HG03571 (cell line): ENCODE data around the gene FNDC8.
"Not testable (repeated sequence)": the region's sequence is repeated elsewhere in the genome, so short reads cannot be mapped to it uniquely, and the experiment has no call there.

ENCODE experiments used
- ATAC-seq: cut with Tn5 transposase; IDR thresholded peaks from one replicate; pipeline ENCODE4 v1.9.1; 2021; ENCODE audit not compliant: unreplicated experiment

FNDC8 gene

GRCh38 chr17:35169835-35170363, 48.5 kb downstream of the FNDC8 start:
- ATAC-seq = no peak

DNA sequence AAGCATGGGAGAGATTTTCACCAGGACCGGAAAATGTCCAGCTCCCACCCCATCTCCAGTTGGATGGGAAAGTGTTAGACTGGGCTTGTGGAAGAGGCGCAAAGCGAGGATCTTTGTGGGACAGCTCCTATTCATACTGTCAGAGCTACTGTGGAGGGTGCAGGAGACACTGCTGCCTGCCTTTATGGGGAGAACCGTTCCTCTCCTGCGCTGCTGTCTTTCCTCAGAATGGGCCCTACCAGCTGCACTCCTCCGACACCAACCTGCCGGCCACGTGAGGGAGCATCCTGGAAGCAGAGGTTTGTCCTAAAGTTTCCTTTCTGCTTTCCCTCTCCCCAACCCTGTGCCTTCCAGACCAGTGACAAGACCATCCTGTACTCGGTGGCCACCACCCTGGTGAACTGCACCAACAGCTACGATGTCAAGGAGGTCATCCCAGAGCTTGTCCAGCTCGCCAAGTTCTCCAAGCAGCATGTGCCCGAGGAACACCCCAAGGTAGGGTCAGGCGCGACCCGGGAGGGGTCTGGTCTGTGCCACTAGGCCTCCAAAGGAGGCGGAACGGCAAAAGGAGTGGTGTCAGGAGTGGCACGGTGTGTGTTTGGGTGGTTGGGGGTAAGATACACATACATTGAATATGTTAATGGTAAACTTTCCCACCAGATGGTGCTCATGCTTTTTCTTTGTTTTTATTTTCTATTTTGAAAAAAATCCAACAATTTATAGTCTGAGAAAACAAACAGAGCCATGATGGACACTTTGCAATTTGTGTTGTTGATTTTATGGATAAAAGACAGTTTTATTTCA, 49.8 kb downstream of the FNDC8 start:
- no peak for ATAC-seq

DNA sequence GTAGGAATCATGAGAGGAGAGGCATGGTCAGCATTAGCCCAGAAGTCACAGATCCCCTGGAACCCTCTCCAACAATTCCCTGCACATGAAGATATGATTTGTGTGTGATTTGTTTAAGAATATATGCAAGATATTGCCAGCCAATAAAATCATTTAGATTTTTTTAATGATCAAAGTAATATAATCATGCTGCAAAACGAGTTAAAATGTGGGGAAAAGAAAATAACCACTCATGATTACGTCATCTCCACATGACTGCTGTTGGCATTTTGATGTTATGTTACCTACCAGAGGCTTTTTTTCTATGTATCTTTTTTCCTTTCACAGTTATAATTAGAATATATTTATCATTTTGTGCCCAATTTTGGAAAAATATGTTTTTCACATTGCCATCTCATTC, 50.4 kb downstream of the FNDC8 start:
- ATAC-seq = no peak

- not testable (repeated sequence) for ATAC-seq
Measured at GRCh38 chr17:35172321-35172720, 50.9 kb downstream of the FNDC8 start.

GRCh38 chr17:35174835-35175334, 53.5 kb downstream of the FNDC8 start:
- no peak for ATAC-seq

- no peak for ATAC-seq
Measured at GRCh38 chr17:35175638-35176415, 54.4 kb downstream of the FNDC8 start.

DNA sequence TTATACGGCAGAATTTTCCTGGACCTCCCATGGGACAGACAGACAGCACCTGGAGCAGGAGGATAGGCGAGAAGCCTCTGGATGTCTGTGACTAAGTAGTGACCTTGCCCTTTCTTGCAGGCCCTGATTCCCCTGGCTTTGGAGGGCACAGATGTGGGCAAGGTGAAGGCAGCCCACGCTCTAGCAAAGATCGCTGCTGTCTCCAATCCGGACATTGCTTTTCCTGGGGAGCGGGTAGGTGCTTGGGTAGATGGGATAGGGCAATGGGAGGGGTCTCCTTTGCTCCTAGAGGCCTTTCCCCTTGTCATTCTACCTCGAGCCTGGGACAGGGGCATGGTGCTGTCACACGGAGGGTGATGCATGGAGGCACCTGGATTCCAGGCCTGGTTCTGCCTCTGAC, 55.5 kb downstream of the FNDC8 start:
- no peak for ATAC-seq

GRCh38 chr17:35179379-35179778, 58.0 kb downstream of the FNDC8 start:
- not testable (repeated sequence) for ATAC-seq
